Measurements from ENCODE around the gene PLEKHH2. TPM values are rescaled to one million over a fixed set of nuclear protein-coding genes. Genes with fewer than 3 reads are reported as not detected.
A peak's percentile ranks its signal among the peaks of the same experiment; 100 is the strongest.

The PLEKHH2 gene
- total RNA-seq, 4 donors from 2014 or later: 6.8 to 77.3 (median 11.5) TPM

- Histone ChIP-seq H3K27ac (no peak overlapping the region), H3K4me1 (peaks cover 2% of the 10 kb centered on the region), H3K9me3 (no peaks in the 10 kb centered on the region), H3K36me3 (no peaks in the 10 kb centered on the region), H3K4me3 (no peak overlapping the region), H3K27me3 (no peaks in the 10 kb centered on the region)
- no peak for DNase-seq (ENCODE audit: low spot score in 2 of 2)
- TF ChIP-seq POLR2AphosphoS5 (IDR thresholded peaks at IDR 0.05) (no peak), POLR2A (IDR thresholded peaks at IDR 0.05) (no peak), EP300 (IDR thresholded peaks at IDR 0.05) (no peak)
- TF ChIP-seq, protein P1, sequence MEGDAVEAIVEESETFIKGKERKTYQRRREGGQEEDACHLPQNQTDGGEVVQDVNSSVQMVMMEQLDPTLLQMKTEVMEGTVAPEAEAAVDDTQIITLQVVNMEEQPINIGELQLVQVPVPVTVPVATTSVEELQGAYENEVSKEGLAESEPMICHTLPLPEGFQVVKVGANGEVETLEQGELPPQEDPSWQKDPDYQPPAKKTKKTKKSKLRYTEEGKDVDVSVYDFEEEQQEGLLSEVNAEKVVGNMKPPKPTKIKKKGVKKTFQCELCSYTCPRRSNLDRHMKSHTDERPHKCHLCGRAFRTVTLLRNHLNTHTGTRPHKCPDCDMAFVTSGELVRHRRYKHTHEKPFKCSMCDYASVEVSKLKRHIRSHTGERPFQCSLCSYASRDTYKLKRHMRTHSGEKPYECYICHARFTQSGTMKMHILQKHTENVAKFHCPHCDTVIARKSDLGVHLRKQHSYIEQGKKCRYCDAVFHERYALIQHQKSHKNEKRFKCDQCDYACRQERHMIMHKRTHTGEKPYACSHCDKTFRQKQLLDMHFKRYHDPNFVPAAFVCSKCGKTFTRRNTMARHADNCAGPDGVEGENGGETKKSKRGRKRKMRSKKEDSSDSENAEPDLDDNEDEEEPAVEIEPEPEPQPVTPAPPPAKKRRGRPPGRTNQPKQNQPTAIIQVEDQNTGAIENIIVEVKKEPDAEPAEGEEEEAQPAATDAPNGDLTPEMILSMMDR (IDR thresholded peaks at IDR 0.05): no peak
Measured at GRCh38 chr2:43752302-43752701, 115.2 kb downstream of the PLEKHH2 start.

DNA sequence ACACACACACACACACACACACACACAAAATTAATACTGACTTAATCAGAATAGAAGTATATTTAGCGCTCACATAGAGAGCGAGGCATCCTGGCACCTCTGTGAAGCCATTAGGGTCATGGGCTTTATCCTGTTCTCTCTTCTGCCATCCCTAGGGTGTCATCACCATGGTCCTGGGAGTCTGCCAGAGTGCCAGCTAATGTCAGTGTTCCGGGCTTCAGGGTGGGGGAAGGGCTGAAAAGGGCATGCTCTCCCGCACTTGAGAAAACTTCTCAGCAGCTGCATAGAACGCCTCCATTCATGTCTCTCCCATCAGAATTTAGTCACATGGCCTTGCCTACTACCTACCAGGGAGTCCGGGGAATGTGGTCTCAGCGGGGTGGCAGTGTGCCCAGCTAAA is 117.1 kb downstream of the PLEKHH2 start:
- Histone ChIP-seq H3K4me3 (no peak overlapping the region), H3K4me1 (peaks cover 14% of the 10 kb centered on the region), H3K27me3 (no peaks in the 10 kb centered on the region), H3K9me3 (no peaks in the 10 kb centered on the region), H3K27ac (no peak overlapping the region), H3K36me3 (no peaks in the 10 kb centered on the region)
- WGBS: 80% methylated on average over 7 of the region's 7 CpGs
- TF ChIP-seq POLR2A (IDR thresholded peaks at IDR 0.05) (no peak), POLR2AphosphoS5 (IDR thresholded peaks at IDR 0.05) (no peak), EP300 (IDR thresholded peaks at IDR 0.05) (no peak)
- TF ChIP-seq, protein P1 (IDR thresholded peaks at IDR 0.05): no peak
- DNase-seq (ENCODE audit: low spot score in 2 of 2): no peak

DNA sequence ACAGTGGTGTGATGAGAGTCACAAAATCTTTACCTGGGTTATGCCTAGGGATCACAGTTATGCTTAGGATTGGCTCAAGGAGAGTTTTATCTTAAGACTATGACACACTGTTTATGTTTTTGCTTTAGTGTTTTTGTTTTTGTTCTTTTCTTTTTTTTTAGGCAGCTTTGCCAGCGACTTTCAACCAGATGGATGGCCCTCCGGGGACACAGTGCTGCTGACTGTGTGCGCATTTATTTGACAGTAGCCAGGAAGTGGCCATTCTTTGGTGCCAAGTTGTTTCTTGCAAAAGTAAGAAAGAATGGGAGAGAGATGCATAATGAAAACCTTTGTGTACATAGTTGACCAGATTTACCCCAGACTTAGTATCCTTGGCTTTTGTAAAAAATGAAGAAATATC is 121.7 kb downstream of the PLEKHH2 start:
- TF ChIP-seq POLR2A (IDR thresholded peaks at IDR 0.05) (no peak), POLR2AphosphoS5 (IDR thresholded peaks at IDR 0.05) (no peak), EP300 (IDR thresholded peaks at IDR 0.05) (no peak)
- TF ChIP-seq, protein P1 (IDR thresholded peaks at IDR 0.05): no peak
- H3K27me3 ChIP-seq: no peaks in the 10 kb centered on the region
- WGBS: 44% methylated on average over 3 of the region's 3 CpGs
- H3K36me3 ChIP-seq: no peaks in the 10 kb centered on the region
- H3K4me3 ChIP-seq: no peak overlapping the region
- peaks cover 22% of the 10 kb centered on the region for H3K4me1 ChIP-seq
- peak overlapping the region; percentile 58 for H3K27ac ChIP-seq
- H3K9me3 ChIP-seq: no peaks in the 10 kb centered on the region
- DNase-seq (ENCODE audit: low spot score in 2 of 2): no peak

DNA sequence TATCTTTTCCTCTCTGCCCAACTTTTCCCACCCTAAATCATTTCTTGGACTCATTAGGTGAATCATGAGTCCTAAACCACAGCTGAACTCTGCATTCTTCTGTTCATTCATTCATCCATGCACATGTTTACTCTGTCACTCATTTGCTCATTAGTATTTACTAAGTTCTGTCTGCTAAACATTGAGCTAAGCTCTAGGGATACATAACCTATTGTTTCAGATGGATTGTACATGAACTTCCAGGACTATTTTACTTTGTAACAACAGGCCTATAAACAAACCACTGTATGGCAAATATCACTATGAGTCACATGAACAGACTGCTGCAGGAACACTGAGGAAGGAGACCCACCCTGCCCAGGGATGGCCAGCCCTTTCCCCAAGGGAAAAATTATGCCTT is 122.1 kb downstream of the PLEKHH2 start:
- DNase-seq (ENCODE audit: low spot score in 2 of 2): no peak
- no peak overlapping the region for H3K4me3 ChIP-seq

GRCh38 chr2:43762286-43762685 is 125.2 kb downstream of the PLEKHH2 start:
- no peaks in the 10 kb centered on the region for H3K27me3 ChIP-seq
- H3K9me3 ChIP-seq: no peaks in the 10 kb centered on the region
- peaks cover 33% of the 10 kb centered on the region for H3K4me1 ChIP-seq
- TF ChIP-seq POLR2AphosphoS5 (IDR thresholded peaks at IDR 0.05) (no peak), POLR2A (IDR thresholded peaks at IDR 0.05) (no peak), EP300 (IDR thresholded peaks at IDR 0.05) (no peak)
- TF ChIP-seq, protein P1 (IDR thresholded peaks at IDR 0.05): no peak
- DNase-seq (ENCODE audit: low spot score in 2 of 2): no peak
- H3K36me3 ChIP-seq: peaks cover 11% of the 10 kb centered on the region
- no peak overlapping the region for H3K27ac ChIP-seq
- H3K4me3 ChIP-seq: no peak overlapping the region
- WGBS: 77% methylated on average over 3 of the region's 3 CpGs

More for the DNA sequence above, 122.1 kb downstream of the PLEKHH2 start:
- Histone ChIP-seq H3K27ac (peak overlapping the region; percentile 58), H3K27me3 (no peaks in the 10 kb centered on the region), H3K4me1 (peaks cover 24% of the 10 kb centered on the region), H3K9me3 (no peaks in the 10 kb centered on the region), H3K36me3 (no peaks in the 10 kb centered on the region)
- TF ChIP-seq EP300 (IDR thresholded peaks at IDR 0.05): no peak
- TF ChIP-seq POLR2AphosphoS5 (IDR thresholded peaks at IDR 0.05): no peak
- TF ChIP-seq POLR2A (IDR thresholded peaks at IDR 0.05): no peak
- TF ChIP-seq, protein P1 (IDR thresholded peaks at IDR 0.05): no peak

Measured in suprapubic skin (tissue), 4 donors.